Measurements from ENCODE around the gene FGF14.

DNA sequence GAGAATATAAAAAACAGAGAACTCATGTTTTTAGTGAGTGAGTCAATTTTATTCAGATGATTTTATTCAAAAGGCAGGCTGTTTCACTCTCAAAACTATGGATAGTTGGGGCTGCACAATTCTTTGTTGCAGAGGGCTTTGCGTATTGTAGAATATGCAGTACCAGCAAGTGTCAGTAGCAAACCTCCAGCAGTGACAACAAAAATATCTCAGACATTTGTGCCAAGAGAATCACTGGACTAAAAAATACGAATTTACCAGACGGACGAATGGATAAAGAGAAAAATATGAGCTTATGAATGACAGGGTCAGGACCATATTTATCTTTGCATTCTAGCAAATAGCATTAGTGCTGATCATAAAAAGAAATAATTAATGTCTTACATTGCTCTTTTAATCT lies 359.1 kb downstream of the FGF14 start:
- TF ChIP-seq, protein P1, sequence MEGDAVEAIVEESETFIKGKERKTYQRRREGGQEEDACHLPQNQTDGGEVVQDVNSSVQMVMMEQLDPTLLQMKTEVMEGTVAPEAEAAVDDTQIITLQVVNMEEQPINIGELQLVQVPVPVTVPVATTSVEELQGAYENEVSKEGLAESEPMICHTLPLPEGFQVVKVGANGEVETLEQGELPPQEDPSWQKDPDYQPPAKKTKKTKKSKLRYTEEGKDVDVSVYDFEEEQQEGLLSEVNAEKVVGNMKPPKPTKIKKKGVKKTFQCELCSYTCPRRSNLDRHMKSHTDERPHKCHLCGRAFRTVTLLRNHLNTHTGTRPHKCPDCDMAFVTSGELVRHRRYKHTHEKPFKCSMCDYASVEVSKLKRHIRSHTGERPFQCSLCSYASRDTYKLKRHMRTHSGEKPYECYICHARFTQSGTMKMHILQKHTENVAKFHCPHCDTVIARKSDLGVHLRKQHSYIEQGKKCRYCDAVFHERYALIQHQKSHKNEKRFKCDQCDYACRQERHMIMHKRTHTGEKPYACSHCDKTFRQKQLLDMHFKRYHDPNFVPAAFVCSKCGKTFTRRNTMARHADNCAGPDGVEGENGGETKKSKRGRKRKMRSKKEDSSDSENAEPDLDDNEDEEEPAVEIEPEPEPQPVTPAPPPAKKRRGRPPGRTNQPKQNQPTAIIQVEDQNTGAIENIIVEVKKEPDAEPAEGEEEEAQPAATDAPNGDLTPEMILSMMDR (IDR thresholded peaks at IDR 0.05; ENCODE audit: low read depth, low read length, poor library complexity, severe bottlenecking): no peak
- no peak for TF ChIP-seq EZH2phosphoT487 (IDR thresholded peaks at IDR 0.05; ENCODE audit: borderline replicate concordance, low read length)

All from DOHH2 (cell line).